Measurements from ENCODE around the gene RHOB. TPM values are rescaled to one million over a fixed set of nuclear protein-coding genes. Genes with fewer than 3 reads are reported as not detected.
A peak's percentile ranks its signal among the peaks of the same experiment; 100 is the strongest.
"Not testable (repeated sequence)": the region's sequence is repeated elsewhere in the genome, so short reads cannot be mapped to it uniquely, and the experiment has no call there.

Gene RHOB
- total RNA-seq, 1 experiment from 2014 or later: 399 TPM

DNA sequence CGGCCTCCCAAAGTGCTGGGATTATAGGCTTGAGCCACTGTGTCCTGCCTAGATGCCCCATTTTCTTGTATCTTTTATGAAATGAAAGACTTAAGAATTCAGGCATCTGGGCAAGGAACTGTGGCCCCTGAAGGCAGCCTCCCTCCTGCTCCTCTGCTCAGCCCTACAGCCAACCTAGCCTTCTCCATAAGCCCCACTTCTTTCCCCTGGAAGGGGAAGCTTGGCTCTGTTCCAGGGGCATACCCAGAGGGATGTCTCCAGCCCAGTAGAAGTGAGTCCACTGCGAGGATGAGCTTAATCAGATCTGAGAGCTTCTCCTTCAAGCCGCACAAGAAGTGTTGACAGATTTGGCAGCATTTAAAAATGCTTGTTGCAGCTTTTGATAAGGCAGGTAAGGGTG lies 39.7 kb downstream of the RHOB start:
- no peak for DNase-seq (ENCODE audit: low read depth in 1 of 2, low spot score in 2 of 2)
- Histone ChIP-seq H3K27ac (no peak overlapping the region), H3K27me3 (replicated peaks) (no peaks in the 10 kb centered on the region), H3K9me3 (replicated peaks) (no peaks in the 10 kb centered on the region), H3K4me1 (replicated peaks) (peaks cover 16% of the 10 kb centered on the region), H3K36me3 (no peaks in the 10 kb centered on the region), H3K4me3 (no peak overlapping the region)

DNA sequence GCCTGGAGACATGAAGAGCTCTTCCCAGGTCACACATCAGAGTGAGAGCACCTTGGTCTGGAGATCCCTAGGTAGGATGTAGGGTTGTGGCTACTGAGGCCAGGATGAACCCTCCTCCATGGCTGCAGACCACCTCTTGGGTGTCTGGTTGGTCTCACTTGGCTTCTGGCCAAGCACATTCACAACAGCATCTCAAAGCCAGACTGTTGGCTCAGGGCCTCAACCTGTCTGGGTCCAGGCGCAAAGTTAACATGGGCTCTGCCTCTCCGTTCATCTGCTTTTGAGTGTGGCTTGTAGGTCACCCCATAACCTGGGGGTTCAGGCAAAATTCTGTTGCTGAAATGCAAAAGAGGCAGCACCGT lies 40.1 kb downstream of the RHOB start:
- Histone ChIP-seq H3K4me1 (replicated peaks) (peaks cover 20% of the 10 kb centered on the region), H3K27me3 (replicated peaks) (no peaks in the 10 kb centered on the region), H3K9me3 (replicated peaks) (no peaks in the 10 kb centered on the region), H3K36me3 (no peaks in the 10 kb centered on the region), H3K27ac (no peak overlapping the region), H3K4me3 (no peak overlapping the region)
- DNase-seq (ENCODE audit: low read depth in 1 of 2, low spot score in 2 of 2): no peak

DNA sequence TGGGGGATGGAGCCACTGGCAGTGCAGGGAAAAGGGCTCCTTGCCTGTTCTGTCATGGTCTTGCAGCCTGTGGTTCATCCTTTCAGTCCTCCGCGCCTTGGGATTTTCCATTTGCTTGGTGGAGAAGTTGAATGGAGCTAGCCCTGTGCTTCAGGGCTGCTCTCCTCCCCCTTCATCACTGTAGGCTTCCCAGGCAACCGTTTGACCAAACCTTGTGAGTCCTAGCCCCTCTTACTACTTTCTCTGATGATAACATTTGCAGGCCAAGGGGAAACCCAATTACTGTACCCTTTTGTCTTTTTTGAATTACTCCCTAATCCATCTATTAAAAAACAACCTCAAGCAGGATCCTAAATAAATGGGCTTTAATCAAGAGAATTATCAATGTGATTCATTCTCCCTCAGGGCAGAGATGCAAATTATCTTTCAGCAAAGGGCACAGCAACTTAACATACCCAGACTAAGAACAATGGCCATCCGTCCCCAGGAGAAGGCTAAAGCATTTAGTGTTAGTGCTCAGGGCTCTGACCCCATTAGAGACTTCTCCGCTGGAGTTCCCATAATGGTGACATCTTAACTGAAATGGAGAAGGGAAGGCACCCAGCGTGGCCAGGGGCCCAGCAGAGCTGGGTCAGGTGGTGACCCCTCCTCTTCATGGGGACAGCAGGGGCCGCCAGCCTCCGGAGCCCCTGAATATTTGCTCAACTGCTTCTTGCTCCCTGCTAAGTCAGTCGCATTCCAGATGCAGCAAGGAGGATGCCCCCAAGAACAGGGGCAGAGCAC lies 40.7 kb downstream of the RHOB start:
- Histone ChIP-seq H3K36me3 (no peaks in the 10 kb centered on the region), H3K27ac (no peak overlapping the region), H3K4me1 (replicated peaks) (peaks cover 25% of the 10 kb centered on the region), H3K9me3 (replicated peaks) (no peaks in the 10 kb centered on the region), H3K4me3 (no peak overlapping the region), H3K27me3 (replicated peaks) (no peaks in the 10 kb centered on the region)
- no peak for DNase-seq (ENCODE audit: low read depth in 1 of 2, low spot score in 2 of 2)

DNA sequence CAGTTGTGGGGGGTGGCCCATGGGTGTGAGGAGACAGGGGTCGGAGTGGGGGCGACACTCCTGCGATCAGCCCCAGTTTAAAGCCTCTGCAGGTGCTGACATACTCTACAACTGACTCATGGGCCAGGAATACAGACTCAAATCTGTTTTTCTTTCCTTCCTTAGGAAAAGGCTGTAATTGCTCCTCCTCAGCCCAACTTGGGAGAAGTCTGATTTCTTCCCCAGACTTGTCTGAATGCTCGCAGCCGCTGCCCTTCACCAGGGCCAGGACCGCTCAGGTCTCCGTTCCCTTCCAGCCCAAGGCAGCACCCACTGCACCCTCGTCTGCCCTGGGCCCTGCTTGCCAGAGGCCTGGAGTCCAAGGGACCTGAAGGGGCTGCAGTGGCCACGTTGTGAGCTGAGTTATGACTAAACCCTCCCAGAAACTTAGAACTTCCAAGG lies 41.3 kb downstream of the RHOB start:
- peaks cover 27% of the 10 kb centered on the region for H3K4me1 ChIP-seq (replicated peaks)
- no peak overlapping the region for H3K4me3 ChIP-seq
- H3K36me3 ChIP-seq: no peaks in the 10 kb centered on the region
- DNase-seq (ENCODE audit: low read depth in 1 of 2, low spot score in 2 of 2): no peak
- no peak overlapping the region for H3K27ac ChIP-seq
- H3K27me3 ChIP-seq (replicated peaks): no peaks in the 10 kb centered on the region
- H3K9me3 ChIP-seq (replicated peaks): no peaks in the 10 kb centered on the region

DNA sequence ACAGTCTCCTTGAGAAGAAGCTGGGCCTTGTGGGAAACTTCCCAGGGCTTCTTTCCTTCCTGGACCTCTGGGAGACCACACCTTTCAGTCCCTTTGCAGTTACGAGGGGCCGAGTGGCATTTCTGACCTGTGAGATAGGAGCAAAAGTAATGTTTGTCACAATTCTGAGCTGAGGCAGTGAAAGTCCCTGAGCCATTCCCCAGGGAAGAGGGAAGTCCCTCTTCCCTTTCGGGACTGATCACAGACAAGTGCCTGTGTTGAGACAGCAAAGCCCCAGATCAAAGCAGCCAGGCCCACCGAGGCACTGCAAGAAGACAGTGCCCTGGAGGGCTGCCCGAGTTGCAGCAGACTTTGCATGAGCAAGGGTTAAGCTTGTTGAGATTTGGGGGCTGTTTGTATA lies 41.9 kb downstream of the RHOB start:
- H3K27me3 ChIP-seq (replicated peaks): no peaks in the 10 kb centered on the region
- H3K36me3 ChIP-seq: no peaks in the 10 kb centered on the region
- DNase-seq (ENCODE audit: low read depth in 1 of 2, low spot score in 2 of 2): no peak
- no peak overlapping the region for H3K4me3 ChIP-seq
- no peak overlapping the region for H3K27ac ChIP-seq
- H3K4me1 ChIP-seq (replicated peaks): peaks cover 33% of the 10 kb centered on the region
- no peaks in the 10 kb centered on the region for H3K9me3 ChIP-seq (replicated peaks)

DNA sequence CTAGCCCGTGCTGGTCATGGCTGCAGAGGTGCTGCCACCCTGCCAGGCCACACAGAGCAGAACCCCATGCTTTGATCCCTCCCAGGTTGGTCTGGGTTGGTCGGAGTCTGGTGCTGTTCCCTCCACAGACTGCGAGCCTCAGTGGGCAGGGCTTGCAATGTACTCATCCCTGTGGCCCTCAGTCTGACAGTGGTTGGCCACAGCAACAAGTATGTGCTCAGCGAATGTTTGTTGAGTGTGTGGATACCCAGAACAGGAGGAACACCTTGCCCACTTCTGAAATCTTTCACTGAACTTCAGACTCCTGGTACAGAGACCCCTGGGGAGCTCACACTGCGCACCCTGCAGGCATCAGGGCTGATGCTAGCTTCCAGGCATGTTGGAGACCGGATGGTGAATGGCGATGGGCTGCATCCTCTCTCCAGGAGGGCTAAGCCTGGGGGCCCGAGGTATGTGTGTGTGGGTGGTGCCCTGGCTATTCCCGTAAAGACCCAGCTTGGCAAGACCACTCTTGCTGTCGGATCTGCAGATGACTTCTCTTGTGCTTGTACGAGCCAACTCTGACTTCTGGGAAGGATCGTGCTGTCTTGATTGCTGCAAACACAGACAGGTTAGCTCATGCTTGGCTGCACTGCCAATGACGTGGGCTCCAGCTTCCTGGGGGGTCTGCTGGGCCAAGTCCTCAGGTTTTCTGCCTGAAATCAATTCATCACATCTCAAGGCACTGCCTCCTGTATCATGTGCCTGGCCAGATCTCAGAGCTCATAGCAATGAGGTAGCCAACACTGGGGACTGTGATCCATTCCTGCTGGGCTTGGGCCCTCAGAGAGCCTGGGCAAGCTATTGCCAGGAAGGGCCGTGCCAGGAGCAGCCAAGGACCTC lies 43.7 kb downstream of the RHOB start:
- no peaks in the 10 kb centered on the region for H3K27me3 ChIP-seq (replicated peaks)
- peak; percentile 28 to 57 for DNase-seq (ENCODE audit: low read depth in 1 of 2, low spot score in 2 of 2)
- no peaks in the 10 kb centered on the region for H3K36me3 ChIP-seq
- no peak overlapping the region for H3K27ac ChIP-seq
- no peak overlapping the region for H3K4me3 ChIP-seq
- H3K4me1 ChIP-seq (replicated peaks): peaks cover 44% of the 10 kb centered on the region
- H3K9me3 ChIP-seq (replicated peaks): no peaks in the 10 kb centered on the region

DNA sequence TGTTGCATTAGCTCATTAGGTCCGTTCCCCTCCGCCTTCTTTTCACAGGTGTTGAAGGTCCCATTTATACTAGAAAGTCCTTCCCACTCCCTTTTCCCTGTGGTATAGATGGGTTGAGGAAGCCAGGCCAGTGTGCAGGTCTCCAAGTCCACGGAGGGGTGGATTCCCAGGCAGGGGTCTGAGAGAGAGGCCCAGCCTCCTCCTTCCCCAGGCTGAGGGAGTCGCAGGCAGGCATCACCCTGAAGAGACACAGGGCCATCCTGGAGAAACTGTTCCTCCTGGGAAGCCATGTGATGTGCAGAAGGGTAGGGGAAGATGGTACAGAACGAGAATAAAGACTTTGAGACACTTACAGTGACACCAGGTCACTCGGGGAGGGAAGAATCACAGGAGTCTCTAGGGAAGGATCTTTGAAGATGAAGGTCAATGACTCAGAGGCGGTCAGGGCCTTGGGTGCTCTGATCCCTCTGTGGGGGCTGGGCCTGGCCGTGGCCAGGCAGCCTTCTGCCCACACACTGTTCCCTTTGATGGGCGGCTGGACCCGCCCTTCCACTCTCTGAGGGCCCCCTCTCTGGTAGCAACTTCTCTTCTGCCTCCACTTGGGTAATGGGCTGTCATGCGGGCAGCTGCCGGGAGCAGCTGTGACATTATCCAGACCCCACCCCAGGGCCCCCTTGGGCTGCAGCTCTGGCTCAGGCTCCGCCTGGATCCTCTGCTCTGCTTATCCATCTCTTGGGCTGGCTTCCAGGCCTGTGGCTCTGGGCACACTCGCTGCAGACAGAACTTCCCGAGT lies 45.1 kb downstream of the RHOB start:
- H3K27ac ChIP-seq: no peak overlapping the region
- H3K4me1 ChIP-seq (replicated peaks): peaks cover 56% of the 10 kb centered on the region
- H3K9me3 ChIP-seq (replicated peaks): no peaks in the 10 kb centered on the region
- no peak overlapping the region for H3K4me3 ChIP-seq
- no peaks in the 10 kb centered on the region for H3K27me3 ChIP-seq (replicated peaks)
- H3K36me3 ChIP-seq: no peaks in the 10 kb centered on the region
- no peak for DNase-seq (ENCODE audit: low read depth in 1 of 2, low spot score in 2 of 2)

DNA sequence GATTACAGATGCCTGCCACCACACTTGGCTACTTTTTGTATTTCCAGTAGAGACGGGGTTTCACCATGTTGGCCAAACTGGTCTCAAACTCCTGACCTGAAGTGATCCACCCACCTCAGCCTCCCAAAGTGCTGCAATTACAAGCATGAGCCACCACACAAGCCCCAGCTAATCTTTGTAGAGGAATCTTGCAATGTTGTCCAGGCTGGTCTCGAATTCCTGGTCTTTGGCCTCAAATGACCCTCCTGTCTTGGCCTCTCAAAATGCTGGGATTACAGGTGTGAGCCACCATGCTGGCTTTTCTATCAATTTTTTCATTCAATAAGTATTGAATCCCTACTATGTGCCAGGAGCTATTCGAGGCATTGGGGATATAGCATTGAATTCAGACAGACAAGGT lies 46.2 kb downstream of the RHOB start:
- peaks cover 57% of the 10 kb centered on the region for H3K4me1 ChIP-seq (replicated peaks)
- not testable (repeated sequence) for H3K27ac ChIP-seq; DNase-seq (ENCODE audit: low read depth in 1 of 2, low spot score in 2 of 2); H3K36me3 ChIP-seq; H3K4me3 ChIP-seq; H3K27me3 ChIP-seq (replicated peaks); H3K9me3 ChIP-seq (replicated peaks)

DNA sequence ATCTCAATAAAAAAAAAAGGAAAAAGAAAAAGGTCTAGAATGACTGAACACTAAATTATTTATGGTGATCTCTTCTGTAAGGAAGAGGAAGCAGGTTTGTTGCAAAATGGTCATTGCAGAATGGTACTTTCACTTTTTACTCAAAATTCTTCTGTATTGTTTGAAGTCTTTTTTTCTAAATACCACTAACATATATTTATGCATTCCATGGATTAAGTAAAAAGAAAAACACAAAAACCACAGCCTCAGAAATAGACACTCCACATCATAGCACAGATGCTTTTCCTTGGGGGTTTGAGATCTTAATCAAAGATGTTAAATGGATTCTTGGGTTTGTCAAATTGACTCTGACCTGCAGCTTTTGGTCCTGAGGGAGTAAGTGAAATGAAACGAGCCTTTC lies 47.4 kb downstream of the RHOB start:
- Histone ChIP-seq H3K27me3 (replicated peaks) (no peaks in the 10 kb centered on the region), H3K36me3 (no peaks in the 10 kb centered on the region), H3K9me3 (replicated peaks) (no peaks in the 10 kb centered on the region), H3K4me3 (no peak overlapping the region), H3K4me1 (replicated peaks) (peaks cover 57% of the 10 kb centered on the region), H3K27ac (no peak overlapping the region)
- peak in 1 of 2 experiments; percentile 77 for DNase-seq (ENCODE audit: low read depth in 1 of 2, low spot score in 2 of 2)

DNA sequence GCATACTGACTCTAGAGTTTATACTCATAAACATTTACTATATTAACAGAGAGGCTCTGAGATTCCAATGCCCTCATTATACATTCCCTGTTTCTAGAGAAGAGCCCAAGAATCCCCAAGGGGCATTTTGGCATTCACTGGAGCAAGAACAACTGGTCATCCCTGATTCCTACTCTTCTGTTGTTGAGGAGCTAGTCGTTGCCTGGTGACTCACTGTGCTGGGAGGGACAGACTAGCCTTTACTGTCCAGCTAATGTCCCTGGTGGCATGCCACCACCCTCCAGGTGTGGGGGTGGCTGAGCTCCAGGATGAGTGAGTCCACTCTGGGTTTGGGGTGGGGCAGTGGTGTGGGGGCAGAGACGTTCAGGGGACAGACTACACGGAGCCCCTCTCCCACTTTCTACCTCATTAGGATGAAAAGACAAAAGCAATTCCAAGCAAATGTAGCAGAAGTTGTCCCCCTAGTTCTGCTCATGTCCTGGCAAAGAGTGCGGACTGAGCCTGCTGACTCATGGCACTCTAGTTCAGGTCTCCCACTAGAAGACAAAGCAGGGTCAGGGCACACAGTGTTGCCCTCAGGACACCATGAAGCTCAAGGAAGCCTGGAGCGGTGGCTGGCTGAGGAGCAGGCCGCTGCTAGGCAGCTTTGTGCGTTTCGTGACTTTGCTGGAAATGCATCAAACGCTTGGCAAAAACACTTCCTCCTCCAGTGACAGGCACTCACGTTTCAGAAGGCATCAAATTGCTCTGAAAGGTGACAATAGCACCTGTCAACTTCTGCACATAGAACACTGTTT lies 49.4 kb downstream of the RHOB start:
- Histone ChIP-seq H3K4me1 (replicated peaks) (peaks cover 54% of the 10 kb centered on the region), H3K36me3 (no peaks in the 10 kb centered on the region), H3K9me3 (replicated peaks) (no peaks in the 10 kb centered on the region), H3K27ac (peak overlapping the region; percentile 2; the same call in 1 of the 2 replicates), H3K4me3 (no peak overlapping the region), H3K27me3 (replicated peaks) (no peaks in the 10 kb centered on the region)
- DNase-seq (ENCODE audit: low read depth in 1 of 2, low spot score in 2 of 2): peak; percentile 57 to 78

DNA sequence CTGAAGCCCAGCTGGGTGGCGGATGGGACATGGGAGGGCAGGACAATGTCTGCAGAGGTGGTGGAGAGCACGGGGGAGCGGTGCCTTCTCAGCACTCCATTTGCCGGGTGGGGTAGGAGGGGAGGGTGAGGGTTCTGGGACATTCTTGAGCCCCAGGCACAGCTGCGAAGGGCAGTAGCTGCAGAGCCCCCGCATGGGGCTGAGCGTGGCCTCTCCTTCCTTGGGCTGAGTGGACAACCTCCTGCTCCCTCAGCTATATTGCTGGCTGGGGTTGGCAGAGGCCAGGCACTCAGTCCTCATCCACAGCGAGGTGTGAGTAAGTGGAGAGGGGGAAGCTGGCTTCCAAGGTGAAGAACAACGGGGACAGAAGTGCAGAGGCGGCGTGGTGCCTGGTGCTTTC lies 50.1 kb downstream of the RHOB start:
- Histone ChIP-seq H3K36me3 (no peaks in the 10 kb centered on the region), H3K27ac (no peak overlapping the region), H3K4me3 (no peak overlapping the region), H3K4me1 (replicated peaks) (peaks cover 50% of the 10 kb centered on the region), H3K27me3 (replicated peaks) (no peaks in the 10 kb centered on the region), H3K9me3 (replicated peaks) (no peaks in the 10 kb centered on the region)
- no peak for DNase-seq (ENCODE audit: low read depth in 1 of 2, low spot score in 2 of 2)
